EL (cell line): ENCODE measurements around the gene PGAM1.
A peak's percentile ranks its signal among the peaks of the same experiment; 100 is the strongest.
"Not testable (repeated sequence)": the region's sequence is repeated elsewhere in the genome, so short reads cannot be mapped to it uniquely, and the experiment has no call there.

Source experiments
- DNase-seq: peaks from one replicate; pipeline ENCODE4 v3.0.0-alpha.2; 2016

PGAM1 gene

GRCh38 chr10:97459933-97460332 lies 33.9 kb downstream of the PGAM1 start:
- DNase-seq: no peak

- no peak for DNase-seq
These were observed 36.3 kb downstream of the PGAM1 start for GRCh38 chr10:97462309-97462708.

- peak; percentile 49 for DNase-seq
These were observed 37.6 kb downstream of the PGAM1 start for GRCh38 chr10:97463363-97464132.

GRCh38 chr10:97464226-97464625 lies 38.2 kb downstream of the PGAM1 start:
- DNase-seq: no peak

- DNase-seq: no peak
These were observed 40.0 kb downstream of the PGAM1 start for GRCh38 chr10:97465982-97466381.

- DNase-seq: peak; percentile 57
These were observed 40.8 kb downstream of the PGAM1 start for GRCh38 chr10:97466755-97467154.

- no peak for DNase-seq
These were observed 42.2 kb downstream of the PGAM1 start for GRCh38 chr10:97468162-97468561.

GRCh38 chr10:97468781-97469180 lies 42.8 kb downstream of the PGAM1 start:
- not testable (repeated sequence) for DNase-seq

- DNase-seq: no peak
These were observed 48.9 kb downstream of the PGAM1 start for GRCh38 chr10:97474918-97475317.

GRCh38 chr10:97475936-97476594 lies 50.1 kb downstream of the PGAM1 start:
- DNase-seq: no peak

- DNase-seq: peak; percentile 52
These were observed 53.4 kb downstream of the PGAM1 start for GRCh38 chr10:97479410-97479809.

- no peak for DNase-seq
These were observed 53.9 kb downstream of the PGAM1 start for GRCh38 chr10:97479939-97480338.

- peak; percentile 20 for DNase-seq
These were observed 55.1 kb downstream of the PGAM1 start for GRCh38 chr10:97481071-97481470.

- DNase-seq: no peak
These were observed 56.4 kb downstream of the PGAM1 start for GRCh38 chr10:97482381-97482780.
